Measurements from ENCODE around the gene TBC1D8. TPM values are rescaled to one million over a fixed set of nuclear protein-coding genes. Genes with fewer than 3 reads are reported as not detected.

Gene TBC1D8
- total and polyA plus RNA-seq, 2 of the 8 experiments (the other 6 are each of a cell fraction or from before 2014, with no cell fraction given) = 20.8 to 21.8 TPM

DNA sequence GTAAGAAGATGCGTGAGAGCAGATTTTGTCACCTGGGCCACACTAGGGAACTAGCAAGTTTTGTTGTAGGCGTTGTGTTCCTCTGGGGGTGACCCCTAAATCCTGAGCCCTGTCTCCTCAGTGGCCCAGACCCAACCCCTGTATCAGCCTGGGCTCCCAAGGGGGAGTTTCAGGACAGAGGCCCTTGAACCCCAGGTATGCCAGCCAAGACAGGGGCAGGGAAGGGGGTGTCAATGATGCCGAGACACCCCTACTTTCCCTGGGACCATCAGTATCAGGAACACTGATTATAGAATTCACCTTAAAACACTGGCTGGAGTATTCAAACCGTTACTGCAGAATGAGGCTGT lies 188.2 kb downstream of the TBC1D8 start (continued):
- TF ChIP-seq SIN3A (conservative IDR thresholded peaks at IDR 0.05 in 1 of 2, IDR thresholded peaks at IDR 0.05 in 1 of 2; ENCODE audit: low read depth in 1 of 2, low read length in 2 of 2) (no peak), E2F6 (IDR thresholded peaks at IDR 0.05) (no peak), BCL11A (IDR thresholded peaks at IDR 0.05; ENCODE audit: low read depth in 2 of 2, low read length in 2 of 2) (no peak), SAP30 (IDR thresholded peaks at IDR 0.05; ENCODE audit: insufficient read depth, insufficient replicate concordance, low read length) (no peak), CHD7 (IDR thresholded peaks at IDR 0.05; ENCODE audit: insufficient replicate concordance, low read length) (no peak), SP1 (IDR thresholded peaks at IDR 0.05; ENCODE audit: low read depth, low read length) (no peak), CHD2 (IDR thresholded peaks at IDR 0.05; ENCODE audit: low read length) (no peak)
